ENCODE data around the gene BIK. TPM values are rescaled to one million over a fixed set of nuclear protein-coding genes. Genes with fewer than 3 reads are reported as not detected.

BIK gene
- total RNA-seq, 3 donors from 2014 or later (not counting 1 experiment from before 2014, with no cell fraction given), result 0.28 to 1.2 TPM; not detected in 1

DNA sequence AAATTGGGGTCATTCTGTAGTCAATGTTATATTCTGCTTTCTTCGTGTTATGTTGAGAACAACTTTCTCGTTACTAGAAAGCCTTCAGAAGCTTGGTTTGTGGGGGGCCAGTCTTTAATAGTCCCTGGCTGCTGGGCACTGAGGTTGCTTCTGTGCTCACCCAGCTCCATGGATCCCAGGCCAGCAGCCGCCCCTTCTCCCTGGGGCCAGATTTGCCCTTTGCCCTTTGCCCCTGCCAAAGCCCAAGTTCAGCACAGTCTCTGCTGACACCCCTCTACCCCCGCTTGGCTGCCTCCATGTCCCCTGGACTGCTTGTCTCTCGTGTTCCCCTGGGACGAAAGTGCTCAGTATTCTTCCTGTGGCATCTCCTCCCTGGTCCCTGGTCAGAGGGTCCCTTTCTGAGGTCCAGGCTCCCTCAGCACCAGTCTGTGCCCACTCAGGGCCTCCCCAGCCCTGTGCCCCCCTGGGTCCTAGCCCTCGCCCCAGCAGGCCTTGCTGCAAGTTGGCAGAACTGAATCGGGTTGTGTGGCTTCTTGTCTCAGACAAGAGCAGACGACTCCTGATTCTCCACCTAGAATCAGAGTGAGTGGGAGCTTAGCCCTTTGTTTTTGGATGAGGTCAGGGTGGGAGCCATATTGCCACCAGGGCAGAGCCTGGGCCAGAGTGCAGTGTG, 47.5 kb downstream of the BIK start:
- no peak for ATAC-seq
- no peak overlapping the region for H3K4me3 ChIP-seq (ENCODE audit: low read length)
- no peaks in the 10 kb centered on the region for H3K9me3 Mint-ChIP-seq
- no peak overlapping the region for H3K27ac ChIP-seq (ENCODE audit: low read length)
- no peaks in the 10 kb centered on the region for H3K36me3 Mint-ChIP-seq
- TF ChIP-seq CTCF (IDR thresholded peaks at IDR 0.05), result no peak
- no peaks in the 10 kb centered on the region for H3K27me3 Mint-ChIP-seq (ENCODE audit: low read depth in 2 of 2)
- no peak for DNase-seq
- no peaks in the 10 kb centered on the region for H3K27me3 ChIP-seq (ENCODE audit: control insufficient read depth, insufficient read depth, low read length)
- WGBS (ENCODE audit: insufficient coverage), result 85% methylated on average over 9 of the region's 9 CpGs
- H3K27ac Mint-ChIP-seq, result no peak overlapping the region
- peaks cover 2% of the 10 kb centered on the region for H3K36me3 ChIP-seq (ENCODE audit: control insufficient read depth, insufficient read depth, low read length)
- no peak overlapping the region for H3K4me3 Mint-ChIP-seq
- H3K9me3 ChIP-seq (ENCODE audit: control insufficient read depth, insufficient read depth, low read length), result no peaks in the 10 kb centered on the region
- H3K4me1 Mint-ChIP-seq, result peaks cover 3 to 13% of the 10 kb centered on the region in 2 donors
- peaks cover 23% of the 10 kb centered on the region for H3K4me1 ChIP-seq (ENCODE audit: control insufficient read depth, insufficient read depth, low read length)
- intact Hi-C loops (cut with micrococcal nuclease), result no loop called here

DNA sequence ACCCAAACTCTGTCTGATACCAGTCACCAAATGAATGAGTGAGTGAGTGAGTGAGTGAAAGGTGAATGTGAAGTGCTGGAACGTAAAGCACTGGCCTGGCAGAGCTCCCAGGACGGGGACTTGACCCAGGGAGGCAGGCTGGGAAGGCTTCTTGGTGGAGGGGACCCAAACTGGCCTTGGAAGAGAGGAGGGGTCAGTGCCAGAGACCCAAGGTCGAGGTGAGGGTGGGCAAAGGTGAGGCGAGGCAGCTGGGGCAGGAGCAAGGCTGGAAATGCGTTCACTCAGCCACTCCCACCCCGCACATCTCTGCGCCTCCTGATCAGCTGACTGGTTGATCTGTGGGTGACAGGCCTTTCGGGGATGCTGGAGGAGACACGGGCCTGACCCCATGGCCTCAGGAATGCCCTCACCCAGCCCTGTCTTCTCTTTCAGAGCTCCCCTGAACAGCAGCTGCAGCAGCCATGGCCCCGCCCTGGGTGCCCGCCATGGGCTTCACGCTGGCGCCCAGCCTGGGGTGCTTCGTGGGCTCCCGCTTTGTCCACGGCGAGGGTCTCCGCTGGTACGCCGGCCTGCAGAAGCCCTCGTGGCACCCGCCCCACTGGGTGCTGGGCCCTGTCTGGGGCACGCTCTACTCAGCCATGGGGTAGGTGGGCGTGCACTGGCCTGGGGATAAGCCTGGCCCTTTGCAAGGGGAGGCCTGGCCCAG, 48.4 kb downstream of the BIK start:
- peaks cover 0 to 12% of the 10 kb centered on the region in 2 donors for H3K4me1 Mint-ChIP-seq
- H3K36me3 ChIP-seq (ENCODE audit: control insufficient read depth, insufficient read depth, low read length), result peaks cover 2% of the 10 kb centered on the region
- H3K9me3 ChIP-seq (ENCODE audit: control insufficient read depth, insufficient read depth, low read length), result no peaks in the 10 kb centered on the region
- no peaks in the 10 kb centered on the region for H3K36me3 Mint-ChIP-seq
- 95% methylated on average over 24 of the region's 24 CpGs for WGBS (ENCODE audit: insufficient coverage)
- H3K27me3 Mint-ChIP-seq (ENCODE audit: low read depth in 2 of 2), result no peaks in the 10 kb centered on the region
- H3K27me3 ChIP-seq (ENCODE audit: control insufficient read depth, insufficient read depth, low read length), result no peaks in the 10 kb centered on the region
- H3K9me3 Mint-ChIP-seq, result no peaks in the 10 kb centered on the region
- no peak overlapping the region for H3K27ac ChIP-seq (ENCODE audit: low read length)
- TF ChIP-seq CTCF (IDR thresholded peaks at IDR 0.05), result no peak
- intact Hi-C loops (cut with micrococcal nuclease), result no loop called here
- DNase-seq (no peak), ATAC-seq (no peak)
- H3K4me3 ChIP-seq (ENCODE audit: low read length), result no peak overlapping the region
- no peak overlapping the region for H3K27ac Mint-ChIP-seq
- H3K4me3 Mint-ChIP-seq, result no peak overlapping the region
- H3K4me1 ChIP-seq (ENCODE audit: control insufficient read depth, insufficient read depth, low read length), result peaks cover 22% of the 10 kb centered on the region

DNA sequence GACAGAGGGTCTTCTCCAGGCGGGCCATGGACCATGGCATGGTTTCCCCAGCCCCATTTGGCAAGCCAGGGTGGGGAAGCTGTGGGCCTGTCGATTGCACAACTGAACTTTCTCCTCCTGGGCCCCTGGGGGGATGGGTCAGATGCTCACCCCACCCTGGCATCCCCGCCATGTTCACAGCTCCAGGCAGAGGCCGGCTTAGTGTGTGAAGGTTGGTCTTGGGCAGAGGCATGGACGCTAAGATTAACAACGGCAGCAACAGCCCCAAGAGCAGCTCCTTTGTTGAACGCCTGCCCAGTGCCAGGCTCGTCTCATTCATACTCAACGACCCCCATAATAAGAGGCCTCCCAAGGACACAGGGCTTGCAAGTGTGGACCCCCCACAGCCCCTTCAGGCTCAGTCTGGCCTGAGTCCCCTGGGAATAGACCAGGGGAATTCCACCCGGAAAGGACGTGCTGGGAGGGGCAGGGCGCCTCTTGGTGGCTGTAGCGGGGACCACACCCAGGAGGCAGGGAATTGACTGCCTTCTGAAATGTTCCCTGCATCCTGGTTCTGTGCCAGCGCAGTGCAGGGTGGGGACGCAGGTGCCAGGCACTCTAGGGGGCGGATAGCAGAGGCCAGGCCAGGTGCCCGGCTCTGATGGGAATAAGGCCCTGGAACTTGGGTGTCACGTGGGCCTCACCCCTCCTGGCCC, 49.1 kb downstream of the BIK start:
- H3K27me3 ChIP-seq (ENCODE audit: control insufficient read depth, insufficient read depth, low read length), result no peaks in the 10 kb centered on the region
- 90% methylated on average over 18 of the region's 18 CpGs for WGBS (ENCODE audit: insufficient coverage)
- H3K4me1 ChIP-seq (ENCODE audit: control insufficient read depth, insufficient read depth, low read length), result peaks cover 24% of the 10 kb centered on the region
- no peak for TF ChIP-seq CTCF (IDR thresholded peaks at IDR 0.05)
- H3K36me3 ChIP-seq (ENCODE audit: control insufficient read depth, insufficient read depth, low read length), result peaks cover 2% of the 10 kb centered on the region
- H3K4me3 Mint-ChIP-seq, result no peak overlapping the region
- ATAC-seq (no peak), DNase-seq (no peak)
- H3K27me3 Mint-ChIP-seq (ENCODE audit: low read depth in 2 of 2), result no peaks in the 10 kb centered on the region
- H3K27ac ChIP-seq (ENCODE audit: low read length), result no peak overlapping the region
- H3K27ac Mint-ChIP-seq, result no peak overlapping the region
- H3K36me3 Mint-ChIP-seq, result no peaks in the 10 kb centered on the region
- H3K4me3 ChIP-seq (ENCODE audit: low read length), result no peak overlapping the region
- no peaks in the 10 kb centered on the region for H3K9me3 Mint-ChIP-seq
- intact Hi-C loops (cut with micrococcal nuclease), result no loop called here
- peaks cover 0 to 17% of the 10 kb centered on the region in 2 donors for H3K4me1 Mint-ChIP-seq
- no peaks in the 10 kb centered on the region for H3K9me3 ChIP-seq (ENCODE audit: control insufficient read depth, insufficient read depth, low read length)

All from natural killer cell (primary cell).